Measurements from ENCODE around the gene AKR1A1.

DNA sequence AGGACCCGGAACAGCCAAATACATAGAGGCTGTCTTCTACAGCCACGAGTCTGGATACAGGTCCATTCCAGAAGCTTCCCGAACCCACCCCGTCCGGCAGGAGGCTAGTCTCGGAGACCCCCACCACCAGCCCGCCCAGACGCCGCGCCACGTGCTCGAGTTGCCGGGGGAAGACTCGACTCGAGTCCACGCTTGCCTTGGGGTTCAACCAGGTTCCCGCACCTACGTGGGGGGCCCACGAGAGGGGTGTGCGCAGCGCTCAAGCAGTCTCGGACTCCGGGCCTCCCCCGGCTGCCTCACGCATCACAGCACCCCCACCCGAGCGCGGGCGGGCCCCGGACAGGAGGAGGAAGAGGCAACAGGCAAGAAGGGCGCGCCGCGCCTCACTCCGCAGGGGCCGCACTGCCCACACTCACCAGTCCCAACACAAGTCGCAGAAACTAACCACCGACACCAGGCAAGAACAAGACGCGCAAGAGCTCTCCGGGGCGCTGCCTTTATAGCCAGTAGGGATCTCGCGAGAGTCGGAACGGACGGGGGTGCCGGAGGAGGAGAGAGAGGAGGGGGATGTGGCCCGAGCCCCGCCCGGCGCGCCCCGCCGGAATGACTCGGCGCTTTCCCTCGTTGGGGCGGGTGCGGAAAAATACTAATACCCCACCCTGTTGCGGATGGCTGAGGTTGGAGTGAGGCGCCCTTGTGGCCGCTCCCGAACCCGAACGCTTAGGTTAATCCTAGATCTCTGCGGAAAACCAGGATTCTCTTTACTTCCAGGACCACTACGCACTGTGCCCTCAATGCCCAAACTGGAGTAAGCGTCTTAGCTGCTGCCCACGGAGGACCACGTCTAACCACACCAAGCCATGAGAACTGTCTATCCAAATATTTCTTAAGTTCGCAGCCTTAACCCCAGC lies 29.0 kb upstream of the AKR1A1 start, which contains the start of gene PRDX1:
- TF ChIP-seq, protein P1, sequence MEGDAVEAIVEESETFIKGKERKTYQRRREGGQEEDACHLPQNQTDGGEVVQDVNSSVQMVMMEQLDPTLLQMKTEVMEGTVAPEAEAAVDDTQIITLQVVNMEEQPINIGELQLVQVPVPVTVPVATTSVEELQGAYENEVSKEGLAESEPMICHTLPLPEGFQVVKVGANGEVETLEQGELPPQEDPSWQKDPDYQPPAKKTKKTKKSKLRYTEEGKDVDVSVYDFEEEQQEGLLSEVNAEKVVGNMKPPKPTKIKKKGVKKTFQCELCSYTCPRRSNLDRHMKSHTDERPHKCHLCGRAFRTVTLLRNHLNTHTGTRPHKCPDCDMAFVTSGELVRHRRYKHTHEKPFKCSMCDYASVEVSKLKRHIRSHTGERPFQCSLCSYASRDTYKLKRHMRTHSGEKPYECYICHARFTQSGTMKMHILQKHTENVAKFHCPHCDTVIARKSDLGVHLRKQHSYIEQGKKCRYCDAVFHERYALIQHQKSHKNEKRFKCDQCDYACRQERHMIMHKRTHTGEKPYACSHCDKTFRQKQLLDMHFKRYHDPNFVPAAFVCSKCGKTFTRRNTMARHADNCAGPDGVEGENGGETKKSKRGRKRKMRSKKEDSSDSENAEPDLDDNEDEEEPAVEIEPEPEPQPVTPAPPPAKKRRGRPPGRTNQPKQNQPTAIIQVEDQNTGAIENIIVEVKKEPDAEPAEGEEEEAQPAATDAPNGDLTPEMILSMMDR (conservative IDR thresholded peaks at IDR 0.05; ENCODE audit: low read depth in 2 of 2), result no peak; a peak in 1 of 4 replicates
- TF ChIP-seq, protein P2, sequence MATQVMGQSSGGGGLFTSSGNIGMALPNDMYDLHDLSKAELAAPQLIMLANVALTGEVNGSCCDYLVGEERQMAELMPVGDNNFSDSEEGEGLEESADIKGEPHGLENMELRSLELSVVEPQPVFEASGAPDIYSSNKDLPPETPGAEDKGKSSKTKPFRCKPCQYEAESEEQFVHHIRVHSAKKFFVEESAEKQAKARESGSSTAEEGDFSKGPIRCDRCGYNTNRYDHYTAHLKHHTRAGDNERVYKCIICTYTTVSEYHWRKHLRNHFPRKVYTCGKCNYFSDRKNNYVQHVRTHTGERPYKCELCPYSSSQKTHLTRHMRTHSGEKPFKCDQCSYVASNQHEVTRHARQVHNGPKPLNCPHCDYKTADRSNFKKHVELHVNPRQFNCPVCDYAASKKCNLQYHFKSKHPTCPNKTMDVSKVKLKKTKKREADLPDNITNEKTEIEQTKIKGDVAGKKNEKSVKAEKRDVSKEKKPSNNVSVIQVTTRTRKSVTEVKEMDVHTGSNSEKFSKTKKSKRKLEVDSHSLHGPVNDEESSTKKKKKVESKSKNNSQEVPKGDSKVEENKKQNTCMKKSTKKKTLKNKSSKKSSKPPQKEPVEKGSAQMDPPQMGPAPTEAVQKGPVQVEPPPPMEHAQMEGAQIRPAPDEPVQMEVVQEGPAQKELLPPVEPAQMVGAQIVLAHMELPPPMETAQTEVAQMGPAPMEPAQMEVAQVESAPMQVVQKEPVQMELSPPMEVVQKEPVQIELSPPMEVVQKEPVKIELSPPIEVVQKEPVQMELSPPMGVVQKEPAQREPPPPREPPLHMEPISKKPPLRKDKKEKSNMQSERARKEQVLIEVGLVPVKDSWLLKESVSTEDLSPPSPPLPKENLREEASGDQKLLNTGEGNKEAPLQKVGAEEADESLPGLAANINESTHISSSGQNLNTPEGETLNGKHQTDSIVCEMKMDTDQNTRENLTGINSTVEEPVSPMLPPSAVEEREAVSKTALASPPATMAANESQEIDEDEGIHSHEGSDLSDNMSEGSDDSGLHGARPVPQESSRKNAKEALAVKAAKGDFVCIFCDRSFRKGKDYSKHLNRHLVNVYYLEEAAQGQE (IDR thresholded peaks at IDR 0.05; ENCODE audit: unreplicated experiment), result no peak
